ENCODE measurements around the gene ADSL.

- TF ChIP-seq POLR2A (IDR thresholded peaks at IDR 0.05) = no peak
- no peak for TF ChIP-seq CTCF (IDR thresholded peaks at IDR 0.05)
Observed at GRCh38 chr22:40400159-40400558, 53.9 kb downstream of the ADSL start.
